VCaP (cell line): ENCODE data around the gene LRRFIP1.

Source experiments
- H3K27ac ChIP-seq: fragments of 450-650 bp; 2 replicates; pipeline ENCODE4 v1.5.1; 2017
- CTCF ChIP-seq: fragments of 450-650 bp; conservative IDR thresholded peaks from 2 replicates; pipeline ENCODE4 v1.5.1; 2017; ENCODE audit warnings: mild to moderate bottlenecking, moderate library complexity

Gene LRRFIP1

GRCh38 chr2:237691029-237691907 is 63.9 kb downstream of the LRRFIP1 start:
- no peak for TF ChIP-seq CTCF
- peak overlapping the region; percentile 95 for H3K27ac ChIP-seq

GRCh38 chr2:237691908-237692600 is 64.7 kb downstream of the LRRFIP1 start:
- TF ChIP-seq CTCF = no peak
- H3K27ac ChIP-seq = peak overlapping the region; percentile 95

GRCh38 chr2:237692601-237693290 is 65.4 kb downstream of the LRRFIP1 start:
- TF ChIP-seq CTCF = no peak
- peak overlapping the region; percentile 95 for H3K27ac ChIP-seq

- peak overlapping the region; percentile 95 for H3K27ac ChIP-seq
- TF ChIP-seq CTCF = no peak
Measured at GRCh38 chr2:237693291-237693994, 66.1 kb downstream of the LRRFIP1 start.

- no peak for TF ChIP-seq CTCF
- peak overlapping the region; percentile 95 for H3K27ac ChIP-seq
Measured at GRCh38 chr2:237694415-237695194, 67.2 kb downstream of the LRRFIP1 start.

GRCh38 chr2:237695201-237695780 is 67.9 kb downstream of the LRRFIP1 start:
- no peak for TF ChIP-seq CTCF
- H3K27ac ChIP-seq = peak overlapping the region; percentile 95
